HepG2 (cell line): ENCODE data around the gene PSAP. TPM values are rescaled to one million over a fixed set of nuclear protein-coding genes. Genes with fewer than 3 reads are reported as not detected.
A peak's percentile ranks its signal among the peaks of the same experiment; 100 is the strongest.

Experiments
- AHR ChIP-seq: IDR thresholded peaks from 2 replicates; pipeline ENCODE4 v1.6.1; 2018; ENCODE audit warnings: missing genetic modification reagents, missing compliant biosample characterization
- AKAP8 ChIP-seq: sonication (generic); formaldehyde crosslinking; IDR thresholded peaks from 2 replicates; pipeline ENCODE4 v1.5.1; 2020; ENCODE audit warnings: mild to moderate bottlenecking, missing genetic modification reagents
- ATF7-NPFF ChIP-seq: sonication (generic); formaldehyde crosslinking; IDR thresholded peaks from 2 replicates; pipeline ENCODE4 v1.8.1; 2023; ENCODE audit warnings: mild to moderate bottlenecking, low read depth, missing genetic modification reagents, moderate library complexity
- CENPT ChIP-seq: sonication (generic); formaldehyde crosslinking; IDR thresholded peaks from 2 replicates; pipeline ENCODE4 v1.8.0; 2022; ENCODE audit warnings: low read depth, mild to moderate bottlenecking, moderate library complexity, missing genetic modification reagents
- FOXO1 ChIP-seq: sonication (generic); formaldehyde crosslinking; IDR thresholded peaks from 2 replicates; pipeline ENCODE4 v1.4.0; 2020; ENCODE audit warnings: missing genetic modification reagents
- NFE2L1 ChIP-seq: sonication (generic); formaldehyde crosslinking; IDR thresholded peaks from 2 replicates; pipeline ENCODE4 v1.4.0; 2020; ENCODE audit warnings: missing genetic modification reagents, mild to moderate bottlenecking, borderline replicate concordance
- POLR2G ChIP-seq: fragments of 200-400 bp; formaldehyde crosslinking; IDR thresholded peaks from 2 replicates; pipeline ENCODE4 v1.6.1; 2018; ENCODE audit warnings: mild to moderate bottlenecking, low read depth, low read length, moderate library complexity
- RBAK ChIP-seq: sonication (generic); formaldehyde crosslinking; IDR thresholded peaks from 2 replicates; pipeline ENCODE4 v1.5.1; 2020; ENCODE audit warnings: mild to moderate bottlenecking, missing genetic modification reagents
- SMAD1 ChIP-seq: sonication (generic); formaldehyde crosslinking; IDR thresholded peaks from 2 replicates; pipeline ENCODE4 v1.4.0; 2020; ENCODE audit warnings: missing genetic modification reagents, low read depth, mild to moderate bottlenecking, borderline replicate concordance
- SOX5 ChIP-seq: IDR thresholded peaks from 2 replicates; pipeline ENCODE4 v1.6.1; 2016; ENCODE audit warnings: borderline replicate concordance
- SUZ12 ChIP-seq: fragments of 150-350 bp; IDR thresholded peaks from 2 replicates; pipeline ENCODE4 v1.6.1; 2014; ENCODE audit warnings: low read depth, low read length
- TBX3 ChIP-seq: fragments of 450-650 bp; IDR thresholded peaks from 2 replicates; pipeline ENCODE4 v1.6.1; 2017; ENCODE audit warnings: antibody characterized with exemption, mild to moderate bottlenecking, inconsistent platforms, borderline replicate concordance
- ZNF230 ChIP-seq: sonication (generic); formaldehyde crosslinking; IDR thresholded peaks from 2 replicates; pipeline ENCODE4 v1.4.0; 2020; ENCODE audit warnings: mild to moderate bottlenecking, missing genetic modification reagents
- ZNF768 ChIP-seq: sonication (generic); formaldehyde crosslinking; IDR thresholded peaks from 2 replicates; pipeline ENCODE4 v1.4.0; 2020; ENCODE audit warnings: missing genetic modification reagents
- polyA plus RNA-seq, 8 experiments: library from polyadenylated mRNA; depleted of rRNA in 3 of 8; stranded (reverse) in 7 of 8; unstranded in 1 of 8; fragments of >200 nt; fragmentation: Illumina TruSeq in 4 of 8; extraction: Trizol in 4 of 8; gene quantifications; 2 replicates each; pipeline versions ENCODE4 v1.2.1 to v1.2.3, GENCODE V29; 2011 to 2016; ENCODE audit warnings: low read depth in 4 of 8, missing spikeins in 1 of 8, mixed read lengths in 1 of 8; ENCODE audit not compliant: insufficient read depth in 1 of 8
- total RNA-seq, 5 experiments: library from RNA; depleted of rRNA; stranded (reverse); fragments of >200 nt; fragmentation: Illumina TruSeq; extraction: Trizol; gene quantifications; 2 replicates each; pipeline ENCODE4 v1.2.3, GENCODE V29; 2016; ENCODE audit warnings: low read depth in 1 of 5
- TF ChIP-seq, protein P1 (sequence below): sonication (generic); formaldehyde crosslinking; IDR thresholded peaks from 2 replicates; pipeline ENCODE4 v1.4.0; 2020; ENCODE audit warnings: missing genetic modification reagents, borderline replicate concordance
- TF ChIP-seq, protein P2 (sequence below): sonication (generic); formaldehyde crosslinking; conservative IDR thresholded peaks from 2 replicates; pipeline ENCODE4 v1.8.0; 2022; ENCODE audit warnings: mild to moderate bottlenecking, moderate library complexity, missing genetic modification reagents
- TF ChIP-seq, protein P3 (sequence below): sonication (generic); formaldehyde crosslinking; IDR thresholded peaks from 2 replicates; pipeline ENCODE4 v1.9.0; 2021; ENCODE audit warnings: missing genetic modification reagents, borderline replicate concordance
- TF ChIP-seq, protein P4 (sequence below): sonication (generic); formaldehyde crosslinking; IDR thresholded peaks from 2 replicates; pipeline ENCODE4 v1.8.0; 2022; ENCODE audit warnings: mild to moderate bottlenecking, missing genetic modification reagents, moderate library complexity

The PSAP gene
- total and polyA plus RNA-seq, 2 of the 13 experiments (the other 11 are each of a cell fraction or from before 2014, with no cell fraction given), result 323 to 643 TPM

DNA sequence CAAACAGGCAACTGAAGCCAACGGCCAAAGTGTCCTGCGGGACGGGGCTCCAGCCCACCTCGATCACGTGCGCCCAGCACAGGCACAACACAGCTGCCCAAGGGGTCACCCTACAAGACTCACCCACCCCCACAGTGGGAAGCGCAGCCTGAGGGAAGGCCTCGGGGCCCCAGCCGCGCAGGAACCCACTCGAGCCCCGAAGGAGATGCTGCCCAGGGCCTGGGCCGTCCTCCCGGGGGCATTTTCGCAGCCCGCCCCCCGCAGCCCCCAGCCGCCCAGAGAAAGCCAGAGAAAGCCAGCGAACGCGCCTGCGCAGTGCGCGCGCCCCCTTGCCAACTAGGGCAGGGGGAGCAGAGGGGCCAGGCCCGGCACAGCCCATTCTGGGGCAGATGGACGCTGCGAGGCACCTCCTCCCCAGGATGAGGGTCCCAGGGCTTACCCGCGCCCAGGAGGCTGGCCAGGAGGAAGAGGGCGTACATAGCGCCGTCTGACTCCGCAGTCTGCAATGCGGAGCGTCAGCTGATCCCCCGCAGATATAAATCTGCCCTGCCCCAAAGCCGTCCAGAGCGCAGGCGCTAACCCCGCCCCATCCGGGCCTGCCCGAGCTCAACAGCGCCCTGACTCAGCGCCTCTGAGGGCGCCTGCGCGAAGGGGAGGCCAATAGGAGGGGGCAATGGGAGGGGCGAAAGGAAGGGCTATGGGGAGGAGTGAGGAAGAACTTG is at the start of gene PSAP (continued):
- TF ChIP-seq, protein P1, sequence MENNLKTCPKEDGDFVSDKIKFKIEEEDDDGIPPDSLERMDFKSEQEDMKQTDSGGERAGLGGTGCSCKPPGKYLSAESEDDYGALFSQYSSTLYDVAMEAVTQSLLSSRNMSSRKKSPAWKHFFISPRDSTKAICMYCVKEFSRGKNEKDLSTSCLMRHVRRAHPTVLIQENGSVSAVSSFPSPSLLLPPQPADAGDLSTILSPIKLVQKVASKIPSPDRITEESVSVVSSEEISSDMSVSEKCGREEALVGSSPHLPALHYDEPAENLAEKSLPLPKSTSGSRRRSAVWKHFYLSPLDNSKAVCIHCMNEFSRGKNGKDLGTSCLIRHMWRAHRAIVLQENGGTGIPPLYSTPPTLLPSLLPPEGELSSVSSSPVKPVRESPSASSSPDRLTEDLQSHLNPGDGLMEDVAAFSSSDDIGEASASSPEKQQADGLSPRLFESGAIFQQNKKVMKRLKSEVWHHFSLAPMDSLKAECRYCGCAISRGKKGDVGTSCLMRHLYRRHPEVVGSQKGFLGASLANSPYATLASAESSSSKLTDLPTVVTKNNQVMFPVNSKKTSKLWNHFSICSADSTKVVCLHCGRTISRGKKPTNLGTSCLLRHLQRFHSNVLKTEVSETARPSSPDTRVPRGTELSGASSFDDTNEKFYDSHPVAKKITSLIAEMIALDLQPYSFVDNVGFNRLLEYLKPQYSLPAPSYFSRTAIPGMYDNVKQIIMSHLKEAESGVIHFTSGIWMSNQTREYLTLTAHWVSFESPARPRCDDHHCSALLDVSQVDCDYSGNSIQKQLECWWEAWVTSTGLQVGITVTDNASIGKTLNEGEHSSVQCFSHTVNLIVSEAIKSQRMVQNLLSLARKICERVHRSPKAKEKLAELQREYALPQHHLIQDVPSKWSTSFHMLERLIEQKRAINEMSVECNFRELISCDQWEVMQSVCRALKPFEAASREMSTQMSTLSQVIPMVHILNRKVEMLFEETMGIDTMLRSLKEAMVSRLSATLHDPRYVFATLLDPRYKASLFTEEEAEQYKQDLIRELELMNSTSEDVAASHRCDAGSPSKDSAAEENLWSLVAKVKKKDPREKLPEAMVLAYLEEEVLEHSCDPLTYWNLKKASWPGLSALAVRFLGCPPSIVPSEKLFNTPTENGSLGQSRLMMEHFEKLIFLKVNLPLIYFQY (CRISPR knock-in tag), result no peak
- TF ChIP-seq RBAK (CRISPR knock-in tag), result no peak
- TF ChIP-seq ZNF230, result peak; percentile 87
- TF ChIP-seq ZNF768 (CRISPR knock-in tag), result peak; percentile 53; the same call in 1 of the 2 replicates
- TF ChIP-seq SUZ12, result no peak
- no peak for TF ChIP-seq AKAP8 (CRISPR knock-in tag)
- no peak for TF ChIP-seq CENPT
- TF ChIP-seq AHR (CRISPR knock-in tag), result 0 out of 2 replicates have a peak, but pooled peaks have one; percentile 64
- peak; percentile 31; the same call in 1 of the 2 replicates for TF ChIP-seq ATF7-NPFF (CRISPR knock-in tag)
- TF ChIP-seq, protein P2, sequence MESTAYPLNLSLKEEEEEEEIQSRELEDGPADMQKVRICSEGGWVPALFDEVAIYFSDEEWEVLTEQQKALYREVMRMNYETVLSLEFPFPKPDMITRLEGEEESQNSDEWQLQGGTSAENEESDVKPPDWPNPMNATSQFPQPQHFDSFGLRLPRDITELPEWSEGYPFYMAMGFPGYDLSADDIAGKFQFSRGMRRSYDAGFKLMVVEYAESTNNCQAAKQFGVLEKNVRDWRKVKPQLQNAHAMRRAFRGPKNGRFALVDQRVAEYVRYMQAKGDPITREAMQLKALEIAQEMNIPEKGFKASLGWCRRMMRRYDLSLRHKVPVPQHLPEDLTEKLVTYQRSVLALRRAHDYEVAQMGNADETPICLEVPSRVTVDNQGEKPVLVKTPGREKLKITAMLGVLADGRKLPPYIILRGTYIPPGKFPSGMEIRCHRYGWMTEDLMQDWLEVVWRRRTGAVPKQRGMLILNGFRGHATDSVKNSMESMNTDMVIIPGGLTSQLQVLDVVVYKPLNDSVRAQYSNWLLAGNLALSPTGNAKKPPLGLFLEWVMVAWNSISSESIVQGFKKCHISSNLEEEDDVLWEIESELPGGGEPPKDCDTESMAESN, result no peak
- no peak for TF ChIP-seq TBX3
- TF ChIP-seq FOXO1, result peak; percentile 50; the same call in 1 of the 2 replicates
- no peak; the same call in 1 of the 2 replicates for TF ChIP-seq NFE2L1 (CRISPR knock-in tag)
- peak; percentile 90; the same call in 1 of the 2 replicates for TF ChIP-seq SMAD1 (CRISPR knock-in tag)
- TF ChIP-seq, protein P3, sequence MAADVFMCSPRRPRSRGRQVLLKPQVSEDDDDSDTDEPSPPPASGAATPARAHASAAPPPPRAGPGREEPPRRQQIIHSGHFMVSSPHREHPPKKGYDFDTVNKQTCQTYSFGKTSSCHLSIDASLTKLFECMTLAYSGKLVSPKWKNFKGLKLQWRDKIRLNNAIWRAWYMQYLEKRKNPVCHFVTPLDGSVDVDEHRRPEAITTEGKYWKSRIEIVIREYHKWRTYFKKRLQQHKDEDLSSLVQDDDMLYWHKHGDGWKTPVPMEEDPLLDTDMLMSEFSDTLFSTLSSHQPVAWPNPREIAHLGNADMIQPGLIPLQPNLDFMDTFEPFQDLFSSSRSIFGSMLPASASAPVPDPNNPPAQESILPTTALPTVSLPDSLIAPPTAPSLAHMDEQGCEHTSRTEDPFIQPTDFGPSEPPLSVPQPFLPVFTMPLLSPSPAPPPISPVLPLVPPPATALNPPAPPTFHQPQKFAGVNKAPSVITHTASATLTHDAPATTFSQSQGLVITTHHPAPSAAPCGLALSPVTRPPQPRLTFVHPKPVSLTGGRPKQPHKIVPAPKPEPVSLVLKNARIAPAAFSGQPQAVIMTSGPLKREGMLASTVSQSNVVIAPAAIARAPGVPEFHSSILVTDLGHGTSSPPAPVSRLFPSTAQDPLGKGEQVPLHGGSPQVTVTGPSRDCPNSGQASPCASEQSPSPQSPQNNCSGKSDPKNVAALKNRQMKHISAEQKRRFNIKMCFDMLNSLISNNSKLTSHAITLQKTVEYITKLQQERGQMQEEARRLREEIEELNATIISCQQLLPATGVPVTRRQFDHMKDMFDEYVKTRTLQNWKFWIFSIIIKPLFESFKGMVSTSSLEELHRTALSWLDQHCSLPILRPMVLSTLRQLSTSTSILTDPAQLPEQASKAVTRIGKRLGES (CRISPR knock-in tag), result no peak
- TF ChIP-seq POLR2G, result peak; percentile 97
- TF ChIP-seq, protein P4, sequence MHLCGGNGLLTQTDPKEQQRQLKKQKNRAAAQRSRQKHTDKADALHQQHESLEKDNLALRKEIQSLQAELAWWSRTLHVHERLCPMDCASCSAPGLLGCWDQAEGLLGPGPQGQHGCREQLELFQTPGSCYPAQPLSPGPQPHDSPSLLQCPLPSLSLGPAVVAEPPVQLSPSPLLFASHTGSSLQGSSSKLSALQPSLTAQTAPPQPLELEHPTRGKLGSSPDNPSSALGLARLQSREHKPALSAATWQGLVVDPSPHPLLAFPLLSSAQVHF (CRISPR knock-in tag), result no peak
- TF ChIP-seq SOX5 (CRISPR knock-in tag), result peak; percentile 33; the same call in 1 of the 2 replicates
